ENCODE results near the gene HYOU1.

DNA sequence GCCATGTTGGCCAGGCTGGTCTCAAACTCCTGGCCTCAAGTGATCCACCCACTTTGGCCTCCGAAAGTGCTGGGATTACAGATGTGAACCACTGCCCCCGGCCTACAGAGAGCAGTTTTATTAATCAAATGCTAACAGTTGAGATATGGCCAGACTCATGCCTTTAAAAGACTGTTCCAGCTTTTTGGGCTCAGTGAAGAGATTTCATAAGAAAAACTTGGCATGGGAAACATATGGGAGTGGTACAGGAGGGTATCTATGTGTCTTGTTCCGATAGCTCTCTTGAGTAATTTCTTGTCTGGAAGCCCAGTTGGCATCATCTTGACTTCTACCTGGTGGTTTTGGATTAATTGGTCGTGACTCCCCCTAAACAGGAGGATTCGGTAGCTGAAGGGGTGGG is 18.1 kb downstream of the HYOU1 start:
- no peak for TF ChIP-seq CTCF (IDR thresholded peaks at IDR 0.05)
- TF ChIP-seq POLR2A (IDR thresholded peaks at IDR 0.05) = no peak
